CD4-positive, alpha-beta T cell treated with Interleukin-4 for 1 hour (primary cell): ENCODE results near the gene GPR173.

ENCODE experiments used
- DNase-seq, 2 donors: peaks; one replicate each; pipeline ENCODE4 v3.0.0-alpha.2; 2020 to 2022

GPR173 gene

GRCh38 chrX:53071604-53072417 lies 23.2 kb downstream of the GPR173 start:
- peak; percentile 82 to 85 for DNase-seq

GRCh38 chrX:53072418-53073114 lies 24.0 kb downstream of the GPR173 start:
- no peak for DNase-seq

- no peak for DNase-seq
Observed at GRCh38 chrX:53073115-53073586, 24.6 kb downstream of the GPR173 start.

GRCh38 chrX:53075011-53075410 lies 26.4 kb downstream of the GPR173 start:
- DNase-seq, result no peak

- no peak for DNase-seq
Observed at GRCh38 chrX:53076671-53077070, 28.1 kb downstream of the GPR173 start.

GRCh38 chrX:53077207-53078197 lies 28.9 kb downstream of the GPR173 start:
- no peak for DNase-seq

- no peak for DNase-seq
Observed at GRCh38 chrX:53078943-53079342, 30.4 kb downstream of the GPR173 start.

GRCh38 chrX:53080628-53081580 lies 32.3 kb downstream of the GPR173 start:
- DNase-seq, result peak; percentile 42 to 56

- DNase-seq, result peak; percentile 96 to 97
Observed at GRCh38 chrX:53081925-53082772, 33.6 kb downstream of the GPR173 start, which contains the start of gene TSPYL2. TSPYL2 (plus strand) TSS chrX:53082367; CDS start chrX:53082499, 132 bp downstream.

- no peak for DNase-seq
Observed at GRCh38 chrX:53082773-53083616, 34.4 kb downstream of the GPR173 start.

GRCh38 chrX:53084043-53084570 lies 35.5 kb downstream of the GPR173 start:
- DNase-seq, result no peak

GRCh38 chrX:53084863-53085262 lies 36.3 kb downstream of the GPR173 start:
- DNase-seq, result no peak

GRCh38 chrX:53085661-53086229 lies 37.2 kb downstream of the GPR173 start:
- peak; percentile 23 to 42 for DNase-seq

GRCh38 chrX:53086464-53086863 lies 37.9 kb downstream of the GPR173 start:
- no peak for DNase-seq

- no peak for DNase-seq
Observed at GRCh38 chrX:53087388-53087831, 38.8 kb downstream of the GPR173 start.

- peak; percentile 91 to 92 for DNase-seq
Observed at GRCh38 chrX:53088136-53088974, 39.8 kb downstream of the GPR173 start.

GRCh38 chrX:53089224-53089842 lies 40.7 kb downstream of the GPR173 start:
- peak; percentile 64 to 72 for DNase-seq
